IMR-90 (cell line): ENCODE data around the gene NUAK1.

ENCODE experiments used
- BHLHE40 ChIP-seq: fragments of 150-350 bp; IDR thresholded peaks from 2 replicates; pipeline ENCODE4 v1.6.1; 2016; ENCODE audit warnings: mild to moderate bottlenecking, low read depth, low read length
- CEBPB ChIP-seq: IDR thresholded peaks from 2 replicates; pipeline ENCODE4 v1.6.1; 2012; ENCODE audit warnings: low read depth, low read length, improper control_type of control experiment
- CTCF ChIP-seq: conservative IDR thresholded peaks from 2 replicates; pipeline ENCODE4 v1.5.1; 2012; ENCODE audit warnings: mild to moderate bottlenecking, low read depth, low read length, improper control_type of control experiment
- ELK1 ChIP-seq: fragments of 150-350 bp; IDR thresholded peaks from 2 replicates; pipeline ENCODE4 v1.6.1; 2016; ENCODE audit warnings: low read depth, mild to moderate bottlenecking, low read length, moderate library complexity, borderline replicate concordance
- MAFK ChIP-seq: IDR thresholded peaks from 2 replicates; pipeline ENCODE4 v1.6.1; 2012; ENCODE audit warnings: low read depth, low read length, improper control_type of control experiment
- MXI1 ChIP-seq: IDR thresholded peaks from 2 replicates; pipeline ENCODE4 v1.6.1; 2012; ENCODE audit warnings: low read depth, mild to moderate bottlenecking, low read length, moderate library complexity, borderline replicate concordance
- POLR2A ChIP-seq: IDR thresholded peaks from 2 replicates; pipeline ENCODE4 v1.6.1; 2012; ENCODE audit warnings: mild to moderate bottlenecking, low read depth, low read length
- RAD21 ChIP-seq: IDR thresholded peaks from 2 replicates; pipeline ENCODE4 v1.6.1; 2012; ENCODE audit warnings: low read length, improper control_type of control experiment
- RCOR1 ChIP-seq: IDR thresholded peaks from 2 replicates; pipeline ENCODE4 v1.6.1; 2012; ENCODE audit warnings: mild to moderate bottlenecking, low read length, improper control_type of control experiment; ENCODE audit not compliant: insufficient replicate concordance
- RFX5 ChIP-seq: IDR thresholded peaks from 2 replicates; pipeline ENCODE4 v1.8.0; 2012; ENCODE audit warnings: low read depth, mild to moderate bottlenecking, low read length, moderate library complexity
- USF2 ChIP-seq: fragments of 150-350 bp; IDR thresholded peaks from 2 replicates; pipeline ENCODE4 v1.6.1; 2017; ENCODE audit warnings: mild to moderate bottlenecking, antibody characterized with exemption, low read length, low read depth

GRCh38 chr12:106138633-106139421, at the start of gene NUAK1:
- TF ChIP-seq CTCF = no peak
- TF ChIP-seq RFX5 = no peak
- no peak for TF ChIP-seq USF2
- TF ChIP-seq POLR2A = peak; percentile 33
- no peak for TF ChIP-seq RCOR1
- TF ChIP-seq ELK1 = no peak
- TF ChIP-seq MXI1 = no peak; the same call in 1 of the 2 replicates
- TF ChIP-seq MAFK = no peak
- TF ChIP-seq RAD21 = no peak
- TF ChIP-seq CEBPB = no peak
- peak; percentile 45 for TF ChIP-seq BHLHE40
